Right forelimb (tissue), 1 donor: Measurements from ENCODE around the gene PDCD6IP.
A peak's percentile ranks its signal among the peaks of the same experiment; 100 is the strongest.
"Not testable (repeated sequence)": the region's sequence is repeated elsewhere in the genome, so short reads cannot be mapped to it uniquely, and the experiment has no call there.

ENCODE experiments used
- DNase-seq: peaks from one replicate; pipeline ENCODE4 v3.0.0-alpha.2; 2018

Gene PDCD6IP

GRCh38 chr3:33798418-33799201, at the start of gene PDCD6IP:
PDCD6IP (plus strand) TSS chr3:33798630; CDS start chr3:33798729, 99 bp downstream.
- peak; percentile 95 for DNase-seq

- DNase-seq = no peak
These were observed 48.8 kb upstream of the PDCD6IP start for GRCh38 chr3:33749546-33750210.

- no peak for DNase-seq
These were observed 48.2 kb upstream of the PDCD6IP start for GRCh38 chr3:33750211-33750548.

- DNase-seq = no peak
These were observed 47.1 kb upstream of the PDCD6IP start for GRCh38 chr3:33751336-33751735.

GRCh38 chr3:33754391-33754790, 44.0 kb upstream of the PDCD6IP start:
- not testable (repeated sequence) for DNase-seq

GRCh38 chr3:33758281-33758680, 40.1 kb upstream of the PDCD6IP start:
- DNase-seq = no peak

- no peak for DNase-seq
These were observed 39.6 kb upstream of the PDCD6IP start for GRCh38 chr3:33758864-33759263.

- DNase-seq = no peak
These were observed 29.7 kb upstream of the PDCD6IP start for GRCh38 chr3:33768578-33769330.

GRCh38 chr3:33773637-33774036, 24.8 kb upstream of the PDCD6IP start:
- no peak for DNase-seq

- DNase-seq = no peak
These were observed 23.1 kb upstream of the PDCD6IP start for GRCh38 chr3:33775363-33775762.

GRCh38 chr3:33777996-33778395, 20.4 kb upstream of the PDCD6IP start:
- DNase-seq = no peak

GRCh38 chr3:33779751-33780150, 18.7 kb upstream of the PDCD6IP start:
- no peak for DNase-seq

GRCh38 chr3:33781413-33781812, 17.0 kb upstream of the PDCD6IP start:
- DNase-seq = not testable (repeated sequence)

GRCh38 chr3:33786565-33787327, 11.7 kb upstream of the PDCD6IP start:
- no peak for DNase-seq

GRCh38 chr3:33787328-33788009, 11.0 kb upstream of the PDCD6IP start:
- DNase-seq = peak; percentile 59

GRCh38 chr3:33789183-33789954, 9.1 kb upstream of the PDCD6IP start:
- no peak for DNase-seq

GRCh38 chr3:33790091-33790490, 8.3 kb upstream of the PDCD6IP start:
- no peak for DNase-seq

GRCh38 chr3:33791477-33792166, 6.8 kb upstream of the PDCD6IP start:
- DNase-seq = no peak

GRCh38 chr3:33792167-33792892, 6.1 kb upstream of the PDCD6IP start:
- DNase-seq = no peak

GRCh38 chr3:33795131-33795530, 3.3 kb upstream of the PDCD6IP start:
- no peak for DNase-seq
